PC-9 (cell line): ENCODE results near the gene NUDT13. TPM values are rescaled to one million over a fixed set of nuclear protein-coding genes. Genes with fewer than 3 reads are reported as not detected.

Experiments used
- Bru-seq: library from RNA; stranded (reverse); fragments of 400-500 nt; gene quantifications from one replicate; lab custom pipeline; 2021; lab: Mats Ljungman, UMichigan
- BruChase-seq, 2 experiments: library from RNA; stranded (reverse); fragments of 400-500 nt; gene quantifications; one replicate each; lab custom pipeline; 2021; lab: Mats Ljungman, UMichigan
- BruUV-seq: library from RNA; stranded (reverse); fragments of 400-500 nt; replicated peaks from 2 replicates; lab custom pipeline; 2021; lab: Mats Ljungman, UMichigan
- CTCF ChIA-PET: fragments of 300-600 bp; sonication (Branson Sonifier 250); formaldehyde crosslinking; loops from one replicate; lab custom pipeline; 2022; ENCODE audit warnings: antibody characterized with exemption; lab: Charles Lee
- POLR2A ChIA-PET: fragments of 300-600 bp; sonication (Branson Sonifier 250); formaldehyde crosslinking; loops from one replicate; lab custom pipeline; 2022; ENCODE audit warnings: antibody characterized with exemption; ENCODE audit not compliant: unreplicated experiment; lab: Charles Lee
- DNase-seq, 2 experiments: peaks; one replicate each; pipeline versions ENCODE4 v3.0.0 to v3.0.0-alpha.2; 2015 to 2022; ENCODE audit warnings: mixed read lengths in 1 of 2
- H2AFZ ChIP-seq: fragments of 200-600 bp; sonication (generic); 2 replicates; pipeline ENCODE4 v1.8.1; 2017; ENCODE audit warnings: antibody characterized with exemption
- H3F3A ChIP-seq: fragments of 200-600 bp; sonication (generic); 2 replicates; pipeline ENCODE4 v1.8.1; 2017; ENCODE audit warnings: antibody characterized with exemption, mild to moderate bottlenecking, low read depth; ENCODE audit not compliant: insufficient read depth
- H3K27ac ChIP-seq: fragments of 200-600 bp; sonication (generic); 2 replicates; pipeline ENCODE4 v1.6.1; 2016; ENCODE audit warnings: mixed run types
- H3K27me3 ChIP-seq: fragments of 200-600 bp; sonication (generic); 2 replicates; pipeline ENCODE4 v1.6.1; 2016; ENCODE audit warnings: low read depth, mixed run types; ENCODE audit not compliant: insufficient read depth
- H3K36me3 ChIP-seq: fragments of 200-600 bp; sonication (generic); 2 replicates; pipeline ENCODE4 v1.6.1; 2016; ENCODE audit warnings: low read depth, mixed run types
- H3K4me1 ChIP-seq: fragments of 200-600 bp; sonication (generic); replicated peaks from 2 replicates; pipeline ENCODE4 v1.6.1; 2016; ENCODE audit warnings: mixed run types; ENCODE audit not compliant: insufficient read depth
- H3K4me2 ChIP-seq: fragments of 200-600 bp; sonication (generic); 2 replicates; pipeline ENCODE4 v1.6.1; 2017; ENCODE audit warnings: mixed run types
- H3K4me3 ChIP-seq: fragments of 200-600 bp; sonication (generic); 2 replicates; pipeline ENCODE4 v1.6.1; 2016; ENCODE audit warnings: mixed run types
- H3K79me2 ChIP-seq: fragments of 200-600 bp; sonication (generic); 2 replicates; pipeline ENCODE4 v1.6.1; 2017; ENCODE audit warnings: low read depth, mixed run types
- H3K9me2 ChIP-seq: fragments of 200-600 bp; sonication (generic); 2 replicates; pipeline ENCODE4 v1.8.1; 2017; ENCODE audit warnings: mild to moderate bottlenecking; ENCODE audit not compliant: insufficient read depth
- H3K9me3 ChIP-seq: fragments of 200-600 bp; sonication (generic); 2 replicates; pipeline ENCODE4 v1.8.1; 2016; ENCODE audit warnings: low read depth; ENCODE audit not compliant: insufficient read depth
- H4K20me1 ChIP-seq: fragments of 200-600 bp; sonication (generic); 2 replicates; pipeline ENCODE4 v1.8.1; 2017; ENCODE audit not compliant: insufficient read depth
- EZH2 ChIP-seq: fragments of 200-600 bp; sonication (generic); IDR thresholded peaks from 2 replicates; pipeline ENCODE4 v1.8.0; 2017; ENCODE audit warnings: antibody characterized with exemption, low read depth
- intact Hi-C: fragments of 100-400 bp; cut with micrococcal nuclease; formaldehyde crosslinking; loops from one replicate; pipeline ENCODE4 v1.10.0; 2022; ENCODE audit not compliant: unreplicated experiment
- long read RNA-seq: library from polyadenylated mRNA; stranded (forward); transcript quantifications from one replicate; pipeline ENCODE4 v2.0.0, GENCODE V29; 2022
- total RNA-seq: library from RNA; stranded (reverse); gene quantifications from 2 replicates; pipeline ENCODE4 v1.2.3, GENCODE V29; 2021
- TF ChIP-seq, protein P1 (sequence below): fragments of 200-600 bp; sonication (generic); conservative IDR thresholded peaks from 2 replicates; pipeline ENCODE4 v1.6.1; 2017; ENCODE audit warnings: mixed run types, antibody characterized with exemption, mild to moderate bottlenecking, moderate library complexity

NUDT13 gene
- 5.2 TPM in 2 replicates for total RNA-seq
- Bru-seq, nascent RNA = percentile 49 among the genes with signal in this experiment
- percentile 53 among the genes with signal in this experiment for BruChase-seq, experiment 1, labeled RNA remaining after a 2-hour chase
- BruChase-seq, experiment 2, labeled RNA remaining after a 6-hour chase = percentile 36 among the genes with signal in this experiment
- long read RNA-seq, partial matches to known transcripts = 0 of 5 reads
- long read RNA-seq, other reads (novel, unspliced or antisense) = 0 of 5 reads

DNA sequence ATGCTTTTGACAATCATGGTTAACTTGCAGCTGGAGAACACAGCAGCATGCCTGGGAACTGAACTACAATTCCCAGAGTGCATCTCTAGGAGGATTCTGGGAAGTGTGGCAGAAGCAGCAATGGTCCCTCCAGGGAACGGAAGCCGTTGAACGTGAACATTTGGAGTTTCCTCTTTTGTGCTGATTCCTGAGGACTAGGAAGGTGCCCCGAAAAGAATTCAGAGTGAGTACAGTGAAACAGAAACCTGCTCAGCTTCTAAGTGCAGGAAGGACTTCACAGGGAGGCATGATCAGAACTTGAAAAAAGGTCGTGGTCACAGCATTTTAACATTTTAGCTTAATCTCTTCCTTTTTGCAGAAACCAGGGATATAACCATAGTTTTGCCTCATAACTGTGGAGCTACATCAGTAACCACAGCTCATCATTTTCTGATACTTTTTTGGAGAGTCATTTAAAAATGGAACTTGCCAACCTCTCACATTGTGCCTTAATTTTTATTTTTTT lies at the start of gene NUDT13:
Gene NUDT13 (plus strand): TSS at position 111 of the 505 bp plus-strand sequence. CDS start 3,911 bp downstream, outside the sequence.
- Histone ChIP-seq H3K4me1 (peaks cover 19% of the 10 kb centered on the region), H2AFZ (peak within 1 kb of the TSS; percentile 73; the same call in 1 of the 2 replicates), H3K79me2 (0 out of 2 replicates have a peak, but pooled peaks cover 10% of the 10 kb centered on the region), H3K9me2 (no peaks in the 10 kb centered on the region), H3K4me2 (peak within 1 kb of the TSS; percentile 82), H3K9me3 (0 out of 2 replicates have a peak, but pooled peaks cover 5% of the 10 kb centered on the region), H3K4me3 (peak within 1 kb of the TSS; percentile 59), H3K27ac (peak within 1 kb of the TSS; percentile 91), H3F3A (peaks cover 25% of the 10 kb centered on the region), H3K27me3 (no peaks in the 10 kb centered on the region), H3K36me3 (peaks cover 9% of the 10 kb centered on the region; the same call in 1 of the 2 replicates), H4K20me1 (no peaks in the 10 kb centered on the region)
- BruUV-seq = TSS peak; percentile 88
- peak; percentile 51 to 54 for DNase-seq
- TF ChIP-seq, protein P1, sequence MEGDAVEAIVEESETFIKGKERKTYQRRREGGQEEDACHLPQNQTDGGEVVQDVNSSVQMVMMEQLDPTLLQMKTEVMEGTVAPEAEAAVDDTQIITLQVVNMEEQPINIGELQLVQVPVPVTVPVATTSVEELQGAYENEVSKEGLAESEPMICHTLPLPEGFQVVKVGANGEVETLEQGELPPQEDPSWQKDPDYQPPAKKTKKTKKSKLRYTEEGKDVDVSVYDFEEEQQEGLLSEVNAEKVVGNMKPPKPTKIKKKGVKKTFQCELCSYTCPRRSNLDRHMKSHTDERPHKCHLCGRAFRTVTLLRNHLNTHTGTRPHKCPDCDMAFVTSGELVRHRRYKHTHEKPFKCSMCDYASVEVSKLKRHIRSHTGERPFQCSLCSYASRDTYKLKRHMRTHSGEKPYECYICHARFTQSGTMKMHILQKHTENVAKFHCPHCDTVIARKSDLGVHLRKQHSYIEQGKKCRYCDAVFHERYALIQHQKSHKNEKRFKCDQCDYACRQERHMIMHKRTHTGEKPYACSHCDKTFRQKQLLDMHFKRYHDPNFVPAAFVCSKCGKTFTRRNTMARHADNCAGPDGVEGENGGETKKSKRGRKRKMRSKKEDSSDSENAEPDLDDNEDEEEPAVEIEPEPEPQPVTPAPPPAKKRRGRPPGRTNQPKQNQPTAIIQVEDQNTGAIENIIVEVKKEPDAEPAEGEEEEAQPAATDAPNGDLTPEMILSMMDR = no peak
- no peak for TF ChIP-seq EZH2
- POLR2A ChIA-PET = interaction anchor here (0.6 to 1.2 kb wide), 4 partner anchors 14 to 1150 kb away, joined by 3 to 30 read pairs (median 5); partner anchors contain the start of gene P4HA1
- CTCF ChIA-PET = interaction anchor here (1.5 kb wide), 1 partner anchor 14 kb away, joined by 8 read pairs; the partner anchor contains the start of gene P4HA1
- intact Hi-C loops = loop anchor here (2.0 kb wide), 1 partner anchor 14 kb away; the partner anchor contains the start of gene P4HA1

DNA sequence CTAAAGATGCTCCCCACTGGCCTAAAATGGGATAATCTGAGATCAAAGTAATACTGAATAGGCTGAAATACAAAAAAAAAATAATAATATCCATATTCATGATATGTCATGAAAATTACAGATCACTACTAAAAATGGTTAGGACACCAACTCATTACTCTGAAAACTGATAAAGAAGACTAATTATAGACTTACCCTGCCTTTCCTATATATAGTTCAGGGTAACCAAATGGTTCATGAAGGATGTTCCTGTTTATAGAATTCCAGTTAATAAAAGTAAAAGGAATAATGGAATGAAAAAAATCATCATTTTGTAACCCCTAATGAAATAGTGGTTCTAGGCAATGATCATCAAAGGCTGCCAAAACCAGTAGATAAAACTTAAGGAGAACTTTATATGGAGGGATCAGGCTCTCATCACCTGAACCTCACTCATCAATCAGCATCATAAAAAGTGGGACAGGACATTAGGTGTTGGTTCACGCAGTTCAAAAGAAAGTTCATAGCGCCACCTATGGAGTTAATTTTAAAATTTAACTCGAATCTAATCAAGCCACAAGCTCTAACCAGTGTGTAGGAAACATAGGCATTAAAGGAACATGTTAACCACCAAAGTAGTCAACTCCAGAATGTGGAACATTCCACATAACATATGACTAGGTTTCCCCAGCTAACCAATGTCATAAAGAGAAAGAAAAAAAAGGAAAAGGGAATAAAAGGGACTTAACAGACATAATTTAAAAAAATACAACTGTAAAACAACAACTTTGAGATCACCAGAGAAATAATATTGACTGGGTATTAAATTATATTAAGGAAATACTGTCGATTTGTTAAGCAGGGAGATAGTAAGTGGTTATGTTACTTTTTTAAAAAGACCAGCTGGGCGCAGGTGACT lies 49.3 kb upstream of the NUDT13 start:
- no TSS peak for BruUV-seq
- Histone ChIP-seq H3K79me2 (no peaks in the 10 kb centered on the region), H3K4me1 (no peaks in the 10 kb centered on the region), H3K9me2 (no peaks in the 10 kb centered on the region), H3K4me3 (no peak overlapping the region), H2AFZ (no peak overlapping the region), H3F3A (peaks cover 4% of the 10 kb centered on the region; the same call in 1 of the 2 replicates), H3K27me3 (no peaks in the 10 kb centered on the region), H3K36me3 (no peaks in the 10 kb centered on the region), H3K4me2 (no peak overlapping the region), H4K20me1 (no peaks in the 10 kb centered on the region), H3K9me3 (no peaks in the 10 kb centered on the region), H3K27ac (no peak overlapping the region)
- ChIA-PET POLR2A (interaction anchor here (0.6 kb wide), 1 partner anchor 10 kb away, joined by 4 read pairs; no protein-coding TSS in a partner anchor), CTCF (interaction anchor here (0.5 to 0.6 kb wide), 2 partner anchors 805 to 1157 kb away, joined by 5 to 11 read pairs; no protein-coding TSS in a partner anchor)
- TF ChIP-seq, protein P1 = peak; percentile 80
- TF ChIP-seq EZH2 = no peak
- DNase-seq = no peak
- intact Hi-C loops = loop anchor here (1.0 to 10.0 kb wide), 4 partner anchors 184 to 697 kb away; partner anchors contain the start of gene MCU
